Measurements from ENCODE around the gene FIGNL1.

Gene FIGNL1

DNA sequence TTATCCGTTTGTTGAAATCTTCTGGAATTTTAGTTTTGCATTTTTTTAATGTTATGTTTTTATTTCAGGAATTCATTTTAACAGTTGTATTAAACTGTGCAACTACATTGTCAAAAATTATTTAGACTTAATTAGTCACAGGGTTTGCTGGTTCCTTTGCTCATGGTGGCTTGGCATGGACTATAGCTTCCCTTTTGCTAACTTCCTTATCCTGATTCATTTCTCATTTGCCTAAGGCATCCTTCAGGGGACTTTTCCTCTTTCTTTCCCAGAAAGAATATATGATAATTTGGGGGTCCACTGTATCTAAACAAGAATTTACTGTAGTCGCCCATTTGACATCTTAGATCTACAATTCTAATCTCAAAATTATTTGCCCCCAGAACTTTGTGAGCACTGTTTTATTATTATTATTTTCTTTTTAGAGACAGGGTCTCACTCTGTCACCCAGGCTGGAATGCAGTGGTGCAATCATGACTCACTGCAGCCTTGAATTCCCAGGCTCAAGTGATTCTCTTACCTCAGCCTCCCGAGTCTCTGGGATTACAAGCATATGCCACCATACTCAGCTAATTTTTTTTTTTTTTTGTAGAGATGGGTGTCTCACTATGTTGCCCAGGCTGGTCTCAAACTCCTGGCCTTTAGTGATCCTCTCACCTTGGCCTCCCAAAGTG, 13.9 kb downstream of the FIGNL1 start:
- H3K4me3 Mint-ChIP-seq: no peak overlapping the region
- H3K27me3 Mint-ChIP-seq: no peaks in the 10 kb centered on the region
- H3K27ac Mint-ChIP-seq: no peak overlapping the region
- H3K9me3 Mint-ChIP-seq: no peaks in the 10 kb centered on the region
- no peaks in the 10 kb centered on the region for H3K4me1 Mint-ChIP-seq (ENCODE audit: low read depth in 2 of 2)
- DNase-seq (no peak), ATAC-seq (replicated peaks) (no peak)
- peaks cover 5% of the 10 kb centered on the region for H3K36me3 Mint-ChIP-seq (ENCODE audit: insufficient read depth)

DNA sequence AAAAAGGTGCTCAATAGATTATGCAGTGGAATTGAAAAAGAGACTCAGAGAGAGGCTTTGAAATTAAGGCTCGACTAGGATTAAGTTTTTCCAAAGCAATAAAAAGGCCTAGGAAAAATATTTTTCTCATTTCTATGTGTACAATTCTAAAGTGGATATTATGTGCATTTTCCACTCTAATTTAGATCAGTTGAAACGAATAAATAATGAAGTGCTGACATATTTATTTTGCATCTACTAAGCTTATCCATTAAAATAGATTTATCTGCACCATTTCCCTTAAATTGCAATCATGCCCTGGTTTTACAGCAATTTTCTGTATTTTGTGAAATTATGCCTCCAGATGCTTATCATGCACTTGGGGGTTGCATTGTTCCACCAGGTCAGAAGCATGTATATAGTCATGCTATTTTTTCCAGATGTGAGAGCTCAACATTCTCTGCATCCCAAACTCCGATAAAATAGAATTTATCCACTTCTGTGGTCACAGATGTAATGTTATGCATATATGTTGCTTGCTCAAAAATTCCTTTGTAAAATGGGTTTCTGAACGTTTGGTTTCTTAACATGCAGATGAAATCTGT, 18.3 kb downstream of the FIGNL1 start:
- H3K27ac Mint-ChIP-seq: no peak overlapping the region
- ATAC-seq (replicated peaks) (no peak), DNase-seq (no peak)
- no peaks in the 10 kb centered on the region for H3K4me1 Mint-ChIP-seq (ENCODE audit: low read depth in 2 of 2)
- no peaks in the 10 kb centered on the region for H3K27me3 Mint-ChIP-seq
- no peaks in the 10 kb centered on the region for H3K9me3 Mint-ChIP-seq
- H3K36me3 Mint-ChIP-seq (ENCODE audit: insufficient read depth): no peaks in the 10 kb centered on the region
- no peak overlapping the region for H3K4me3 Mint-ChIP-seq

DNA sequence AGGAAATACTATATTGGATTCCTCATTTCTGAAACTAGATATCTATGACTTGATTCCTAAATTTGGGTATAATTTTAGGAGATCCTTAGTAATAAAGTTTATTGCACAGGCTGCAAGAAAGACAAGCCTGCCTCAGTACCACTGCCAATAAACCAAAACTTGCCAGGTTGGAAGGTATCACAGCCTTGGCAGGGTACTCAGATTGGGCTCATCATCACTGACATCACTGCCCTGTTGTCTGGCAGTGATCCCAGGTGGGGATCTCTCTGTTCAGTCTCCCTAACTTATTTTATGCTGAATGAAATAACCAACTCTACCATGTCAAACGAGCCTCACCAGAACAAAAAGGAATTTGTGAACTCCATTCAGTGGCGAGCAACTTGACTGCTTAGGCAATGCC, 18.8 kb downstream of the FIGNL1 start:
- no peak for ATAC-seq (replicated peaks)
- no peaks in the 10 kb centered on the region for H3K27me3 Mint-ChIP-seq
- no peak overlapping the region for H3K27ac Mint-ChIP-seq
- DNase-seq: no peak
- H3K4me3 Mint-ChIP-seq: no peak overlapping the region
- no peaks in the 10 kb centered on the region for H3K36me3 Mint-ChIP-seq (ENCODE audit: insufficient read depth)
- no peaks in the 10 kb centered on the region for H3K9me3 Mint-ChIP-seq
- H3K4me1 Mint-ChIP-seq (ENCODE audit: low read depth in 2 of 2): no peaks in the 10 kb centered on the region

DNA sequence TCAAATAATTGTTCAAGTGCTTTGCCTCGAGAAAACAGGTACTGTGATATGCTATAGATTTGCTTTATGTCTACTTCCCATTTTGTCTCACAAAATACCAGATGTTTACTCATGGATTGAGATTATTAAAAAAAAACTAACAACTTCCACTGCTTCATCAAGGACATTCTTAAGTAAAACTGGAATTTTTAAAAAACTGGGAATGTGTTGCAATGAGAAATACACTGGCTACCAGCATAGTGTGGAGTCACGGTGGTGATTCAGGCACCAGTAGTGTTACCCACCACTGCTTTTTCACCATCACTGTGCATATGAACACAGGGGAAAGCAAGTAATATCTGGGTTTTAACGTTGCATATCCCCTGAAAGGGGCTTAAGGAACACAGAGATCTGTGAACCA, 21.2 kb downstream of the FIGNL1 start:
- H3K36me3 Mint-ChIP-seq (ENCODE audit: insufficient read depth): no peaks in the 10 kb centered on the region
- H3K4me1 Mint-ChIP-seq (ENCODE audit: low read depth in 2 of 2): no peaks in the 10 kb centered on the region
- H3K9me3 Mint-ChIP-seq: no peaks in the 10 kb centered on the region
- H3K4me3 Mint-ChIP-seq: no peak overlapping the region
- H3K27me3 Mint-ChIP-seq: no peaks in the 10 kb centered on the region
- ATAC-seq (replicated peaks) (no peak), DNase-seq (no peak)
- H3K27ac Mint-ChIP-seq: no peak overlapping the region

DNA sequence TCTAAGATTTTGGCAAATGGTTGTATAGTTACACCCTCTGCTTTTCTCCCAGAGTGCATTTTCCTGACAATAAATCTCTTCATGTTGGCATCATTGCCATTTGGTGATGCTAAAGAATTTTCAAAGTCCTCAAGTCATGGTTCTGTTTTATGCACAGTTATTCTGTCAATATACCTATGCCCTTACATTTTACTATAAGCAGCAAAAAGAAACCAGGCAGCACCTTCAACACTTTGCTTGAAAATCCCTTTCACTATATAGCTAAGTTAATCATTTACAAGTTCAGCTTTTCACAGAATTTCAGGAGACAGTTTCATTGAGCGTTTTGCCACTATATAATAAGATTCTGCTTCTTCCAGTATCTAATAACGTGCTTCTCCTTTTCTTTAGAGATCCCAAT, 22.6 kb downstream of the FIGNL1 start:
- Mint-ChIP-seq H3K27me3 (no peaks in the 10 kb centered on the region), H3K4me1 (ENCODE audit: low read depth in 2 of 2) (no peaks in the 10 kb centered on the region), H3K9me3 (no peaks in the 10 kb centered on the region), H3K27ac (no peak overlapping the region), H3K36me3 (ENCODE audit: insufficient read depth) (no peaks in the 10 kb centered on the region), H3K4me3 (no peak overlapping the region)
- DNase-seq (no peak), ATAC-seq (replicated peaks) (no peak)

DNA sequence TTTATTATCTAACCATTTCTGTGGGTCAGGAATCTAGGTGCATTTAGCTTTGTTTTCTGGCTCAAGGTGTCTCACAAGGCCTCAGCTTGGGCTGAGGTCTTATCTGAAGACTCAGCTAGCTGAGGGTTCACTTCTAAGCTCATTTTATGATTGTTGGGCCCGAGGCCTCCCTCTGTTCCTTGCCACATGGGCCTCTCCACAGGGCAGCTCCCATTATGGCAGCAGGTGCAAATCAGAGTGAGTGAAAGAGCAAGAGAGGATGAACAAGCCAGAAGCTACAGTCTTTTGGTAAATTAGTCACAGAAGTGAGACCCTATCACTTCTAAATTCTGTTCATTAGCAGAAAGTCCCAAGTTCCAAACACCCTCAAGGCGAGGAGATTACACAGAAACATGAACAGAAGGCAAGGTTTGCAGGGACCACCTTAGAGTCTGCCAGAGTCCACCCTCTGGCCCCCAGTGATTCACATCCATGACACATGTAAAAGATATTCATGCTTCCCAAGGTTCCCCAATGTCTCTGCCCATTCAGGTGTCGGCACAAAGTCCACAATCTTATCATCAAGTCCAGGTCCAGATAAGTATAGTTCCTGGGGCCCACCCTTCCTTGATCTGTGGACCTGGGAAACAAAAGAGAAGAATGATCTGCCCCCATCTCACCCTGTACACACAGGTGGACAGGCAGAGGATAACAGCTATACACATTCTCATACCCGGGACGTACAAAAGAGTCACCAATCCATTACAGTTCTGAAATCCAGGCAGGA, 23.7 kb downstream of the FIGNL1 start:
- no peak for DNase-seq
- no peak for ATAC-seq (replicated peaks)
- no peaks in the 10 kb centered on the region for H3K36me3 Mint-ChIP-seq (ENCODE audit: insufficient read depth)
- no peaks in the 10 kb centered on the region for H3K27me3 Mint-ChIP-seq
- no peaks in the 10 kb centered on the region for H3K4me1 Mint-ChIP-seq (ENCODE audit: low read depth in 2 of 2)
- H3K27ac Mint-ChIP-seq: no peak overlapping the region
- H3K9me3 Mint-ChIP-seq: no peaks in the 10 kb centered on the region
- no peak overlapping the region for H3K4me3 Mint-ChIP-seq

DNA sequence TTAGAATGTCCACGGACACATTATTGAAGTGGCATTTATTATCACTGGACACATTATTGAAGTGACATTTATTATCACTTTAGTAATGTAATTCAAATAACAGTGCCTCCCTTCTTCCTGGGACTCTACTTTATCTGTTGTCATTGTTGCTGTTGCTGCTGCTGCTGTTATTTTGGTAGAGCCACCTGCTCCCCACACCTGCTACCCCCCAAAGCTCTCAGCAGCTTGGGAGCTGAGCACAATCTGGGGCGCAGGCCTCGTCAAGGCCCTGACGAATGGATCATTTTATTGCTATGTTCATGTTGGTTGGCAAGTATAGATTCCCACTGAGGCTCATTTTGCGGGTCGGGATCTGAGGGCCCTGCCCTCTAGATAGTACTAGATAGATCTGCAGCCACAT, 24.8 kb downstream of the FIGNL1 start:
- no peak overlapping the region for H3K4me3 Mint-ChIP-seq
- no peaks in the 10 kb centered on the region for H3K4me1 Mint-ChIP-seq (ENCODE audit: low read depth in 2 of 2)
- no peak for DNase-seq
- no peaks in the 10 kb centered on the region for H3K9me3 Mint-ChIP-seq
- no peak for ATAC-seq (replicated peaks)
- no peak overlapping the region for H3K27ac Mint-ChIP-seq
- H3K27me3 Mint-ChIP-seq: no peaks in the 10 kb centered on the region
- H3K36me3 Mint-ChIP-seq (ENCODE audit: insufficient read depth): no peaks in the 10 kb centered on the region

DNA sequence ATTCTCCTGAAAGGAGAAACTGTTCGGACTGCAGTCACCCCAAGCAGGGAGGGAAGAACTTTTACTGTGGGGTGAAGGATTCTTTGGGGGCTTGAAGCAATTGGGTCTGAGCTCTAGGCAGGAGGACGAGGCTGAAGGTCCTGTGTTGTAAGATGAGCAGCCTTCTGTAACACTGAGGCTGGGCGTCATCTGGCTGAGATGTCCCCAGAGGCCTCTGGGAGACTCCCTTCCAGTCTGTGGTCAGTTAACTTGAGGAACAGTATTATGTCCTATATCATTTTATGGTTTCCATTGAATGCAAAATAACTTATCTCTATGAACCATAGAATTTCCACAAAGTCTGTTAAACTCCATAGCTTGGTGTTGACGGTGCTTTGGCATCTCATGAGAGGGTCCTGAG, 26.3 kb downstream of the FIGNL1 start:
- ATAC-seq (replicated peaks) (no peak), DNase-seq (no peak)
- Mint-ChIP-seq H3K27me3 (no peaks in the 10 kb centered on the region), H3K4me1 (ENCODE audit: low read depth in 2 of 2) (no peaks in the 10 kb centered on the region), H3K27ac (no peak overlapping the region), H3K36me3 (ENCODE audit: insufficient read depth) (no peaks in the 10 kb centered on the region), H3K4me3 (no peak overlapping the region), H3K9me3 (no peaks in the 10 kb centered on the region)

DNA sequence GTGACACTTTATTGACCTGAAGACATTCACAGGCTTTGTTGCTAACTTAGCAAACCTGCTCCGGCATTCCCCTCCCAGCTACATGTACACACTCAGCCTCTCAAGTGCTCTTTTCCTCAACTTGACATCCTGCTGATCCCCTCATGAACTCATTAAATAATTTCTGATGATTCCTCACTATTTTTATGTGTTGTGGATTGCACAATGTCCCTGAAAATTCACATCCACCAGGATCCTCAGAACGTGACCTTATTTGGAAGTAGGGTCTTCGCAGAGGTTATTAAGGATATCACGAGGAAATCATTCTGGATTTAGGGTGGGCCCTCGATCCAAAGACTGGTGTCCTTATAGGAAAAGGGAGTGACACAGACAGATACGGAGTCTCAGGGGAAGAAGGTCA, 27.3 kb downstream of the FIGNL1 start:
- Mint-ChIP-seq H3K27me3 (no peaks in the 10 kb centered on the region), H3K4me3 (no peak overlapping the region), H3K36me3 (ENCODE audit: insufficient read depth) (no peaks in the 10 kb centered on the region), H3K4me1 (ENCODE audit: low read depth in 2 of 2) (no peaks in the 10 kb centered on the region), H3K27ac (no peak overlapping the region), H3K9me3 (no peaks in the 10 kb centered on the region)
- DNase-seq (no peak), ATAC-seq (replicated peaks) (no peak)

DNA sequence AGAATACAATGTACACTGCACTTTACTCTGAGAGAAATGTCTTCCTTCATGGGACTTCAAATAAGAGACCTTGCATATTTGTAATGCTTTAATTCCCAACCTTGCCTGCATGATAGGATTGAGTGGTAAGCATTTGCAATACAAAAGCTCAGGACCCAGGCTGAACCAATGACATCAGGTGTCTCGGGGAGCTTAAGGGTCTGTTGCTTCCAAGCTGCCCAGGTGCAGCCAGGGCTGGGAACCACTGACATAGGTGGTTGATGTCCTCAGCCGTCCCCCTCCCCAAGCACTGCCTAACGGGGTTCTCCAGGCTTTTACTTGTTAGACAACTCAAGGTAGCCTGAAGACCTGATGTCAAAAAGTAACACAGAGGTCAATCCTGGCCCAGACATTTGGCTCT, 29.1 kb downstream of the FIGNL1 start:
- H3K27me3 Mint-ChIP-seq: no peaks in the 10 kb centered on the region
- DNase-seq (no peak), ATAC-seq (replicated peaks) (no peak)
- H3K27ac Mint-ChIP-seq: no peak overlapping the region
- peaks cover 3 to 4% of the 10 kb centered on the region in 2 donors for H3K4me1 Mint-ChIP-seq (ENCODE audit: low read depth in 2 of 2)
- H3K4me3 Mint-ChIP-seq: no peak overlapping the region
- H3K9me3 Mint-ChIP-seq: no peaks in the 10 kb centered on the region
- no peaks in the 10 kb centered on the region for H3K36me3 Mint-ChIP-seq (ENCODE audit: insufficient read depth)

DNA sequence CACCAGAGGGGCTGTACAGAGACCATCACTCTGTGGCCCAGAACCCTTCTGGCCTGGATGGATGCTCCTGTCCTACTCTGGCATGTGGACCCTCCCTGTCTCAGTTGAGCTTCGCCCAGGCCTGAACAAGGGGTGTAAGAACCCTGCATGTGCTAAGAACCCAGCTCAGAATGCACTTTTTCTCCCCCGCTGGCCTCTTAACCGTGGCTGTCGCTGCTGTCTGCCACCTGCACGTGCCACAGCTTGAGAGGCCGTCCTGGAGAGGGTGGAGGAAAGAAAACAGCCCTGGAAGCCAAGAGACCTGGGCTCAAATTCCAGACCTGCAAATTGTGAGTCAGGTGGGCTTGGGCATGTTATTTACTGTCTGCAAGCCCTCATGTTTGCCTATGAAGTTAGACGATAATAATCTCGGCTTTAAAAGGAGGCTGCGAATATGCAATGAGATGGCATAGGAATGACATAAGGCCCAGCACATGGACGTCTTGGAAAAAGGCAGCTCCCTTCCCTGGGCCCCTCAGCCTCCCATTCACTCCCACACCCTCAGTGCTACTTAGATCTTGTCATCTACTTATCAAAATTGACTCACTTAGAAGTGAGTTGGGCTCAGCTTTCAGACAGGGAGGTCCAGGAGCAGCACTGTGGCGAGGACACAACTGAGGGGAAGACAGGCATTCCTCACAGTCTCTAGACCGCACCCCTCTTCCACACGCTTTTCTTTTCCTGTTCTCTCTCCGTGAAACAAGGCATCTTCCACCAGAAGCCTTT, 31.4 kb downstream of the FIGNL1 start:
- Mint-ChIP-seq H3K4me1 (ENCODE audit: low read depth in 2 of 2) (peaks cover 3 to 4% of the 10 kb centered on the region in 2 donors), H3K27me3 (no peaks in the 10 kb centered on the region), H3K4me3 (no peak overlapping the region), H3K36me3 (ENCODE audit: insufficient read depth) (no peaks in the 10 kb centered on the region), H3K27ac (peak overlapping the region in 1 of 2 donors; percentile 57), H3K9me3 (no peaks in the 10 kb centered on the region)
- ATAC-seq (replicated peaks): no peak
- no peak for DNase-seq

DNA sequence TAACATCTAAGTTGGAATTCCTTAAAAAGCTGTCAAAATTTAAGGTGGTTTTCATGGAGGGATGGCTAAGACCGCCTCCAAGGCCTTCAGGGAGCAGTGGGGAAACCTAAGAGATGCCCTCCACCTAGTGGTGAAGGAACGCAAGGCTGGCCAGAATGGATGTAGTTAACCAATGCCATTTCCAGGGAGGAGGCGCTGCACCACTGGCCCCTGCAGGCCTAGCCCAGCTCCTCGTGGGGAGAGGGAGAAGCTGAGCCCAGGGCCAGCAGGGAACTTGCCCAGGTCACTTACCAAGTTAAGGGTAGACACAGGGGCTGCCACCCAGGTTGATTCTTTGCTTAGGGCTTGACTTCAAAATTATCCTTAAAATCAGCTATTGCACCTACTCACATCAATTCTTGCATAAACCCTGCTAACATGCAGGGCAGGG, 32.0 kb downstream of the FIGNL1 start:
- DNase-seq: peak; percentile 54 to 58 (median 56)

DNA sequence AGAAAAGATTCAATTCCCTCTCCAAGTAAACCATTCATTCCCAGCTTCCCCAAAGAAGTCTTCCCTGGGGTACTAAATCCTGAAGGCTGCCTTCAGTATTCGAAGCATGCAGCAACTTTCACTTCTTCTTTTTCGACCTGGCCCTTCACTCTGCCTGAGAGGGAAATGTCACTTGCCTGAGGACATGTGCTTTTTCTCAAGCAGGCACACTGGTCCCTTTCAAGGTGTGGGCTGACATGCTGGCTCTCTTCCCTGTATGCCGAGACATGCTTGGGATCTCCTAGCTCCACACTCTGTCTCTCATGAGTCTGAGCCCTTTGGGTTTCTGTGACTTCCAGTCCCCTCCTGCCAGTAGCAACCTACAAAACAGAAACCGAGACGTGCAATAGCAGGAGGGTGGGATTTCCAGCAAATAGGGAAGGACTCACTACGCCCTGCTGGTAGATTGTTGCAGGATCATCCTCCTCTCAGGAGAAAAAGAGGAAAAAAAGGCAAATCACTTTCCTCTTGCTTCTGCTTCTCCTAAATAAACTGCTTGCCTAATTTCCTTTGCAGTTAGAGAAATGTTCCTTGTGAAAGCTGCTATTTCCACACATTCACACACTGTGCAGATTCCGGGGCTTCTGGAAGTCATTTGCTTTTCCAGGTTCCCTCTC, 33.5 kb downstream of the FIGNL1 start:
- Mint-ChIP-seq H3K27ac (peak overlapping the region in 1 of 2 donors; percentile 47), H3K4me1 (ENCODE audit: low read depth in 2 of 2) (peaks cover 3 to 4% of the 10 kb centered on the region in 2 donors), H3K36me3 (ENCODE audit: insufficient read depth) (peaks cover 8% of the 10 kb centered on the region), H3K27me3 (no peaks in the 10 kb centered on the region), H3K9me3 (no peaks in the 10 kb centered on the region), H3K4me3 (no peak overlapping the region)
- DNase-seq (no peak), ATAC-seq (replicated peaks) (no peak)

More for the DNA sequence above, 32.0 kb downstream of the FIGNL1 start:
- ATAC-seq (replicated peaks): peak; percentile 97
- peaks cover 3 to 4% of the 10 kb centered on the region in 2 donors for H3K4me1 Mint-ChIP-seq (ENCODE audit: low read depth in 2 of 2)
- H3K4me3 Mint-ChIP-seq: no peak overlapping the region
- no peaks in the 10 kb centered on the region for H3K36me3 Mint-ChIP-seq (ENCODE audit: insufficient read depth)
- H3K27me3 Mint-ChIP-seq: no peaks in the 10 kb centered on the region
- no peaks in the 10 kb centered on the region for H3K9me3 Mint-ChIP-seq
- H3K27ac Mint-ChIP-seq: no peak overlapping the region

All from effector memory CD8-positive, alpha-beta T cell (primary cell).